Measurements from ENCODE around the gene CTSE. TPM values are rescaled to one million over a fixed set of nuclear protein-coding genes. Genes with fewer than 3 reads are reported as not detected.

CTSE gene
- total RNA-seq, 1 experiment from 2014 or later = 0.39 TPM

- Histone ChIP-seq H3K27me3 (replicated peaks; ENCODE audit: insufficient read depth, low read depth, low read length, poor library complexity) (no peaks in the 10 kb centered on the region), H3K36me3 (ENCODE audit: insufficient read depth, low read length, poor library complexity, severe bottlenecking) (no peaks in the 10 kb centered on the region), H3K9me3 (ENCODE audit: low read depth, low read length, poor library complexity, severe bottlenecking) (no peaks in the 10 kb centered on the region), H3K4me3 (ENCODE audit: low read depth, low read length, poor library complexity, severe bottlenecking) (no peak overlapping the region), H3K4me1 (ENCODE audit: insufficient read depth, low read length, poor library complexity, severe bottlenecking) (no peaks in the 10 kb centered on the region), H3K27ac (ENCODE audit: low read depth, low read length, poor library complexity, severe bottlenecking) (no peak overlapping the region)
- ChIA-PET CTCF (interaction anchor here (5.0 kb wide), 1 partner anchor 124 kb away, joined by 47 read pairs; no protein-coding TSS in a partner anchor), POLR2A (ENCODE audit: low non-redundant PET) (no interaction called here)
- no peak for DNase-seq (ENCODE audit: low spot score)
- intact Hi-C loops (cut with micrococcal nuclease; ENCODE audit: unreplicated experiment) = no loop called here
- TF ChIP-seq, protein P1, sequence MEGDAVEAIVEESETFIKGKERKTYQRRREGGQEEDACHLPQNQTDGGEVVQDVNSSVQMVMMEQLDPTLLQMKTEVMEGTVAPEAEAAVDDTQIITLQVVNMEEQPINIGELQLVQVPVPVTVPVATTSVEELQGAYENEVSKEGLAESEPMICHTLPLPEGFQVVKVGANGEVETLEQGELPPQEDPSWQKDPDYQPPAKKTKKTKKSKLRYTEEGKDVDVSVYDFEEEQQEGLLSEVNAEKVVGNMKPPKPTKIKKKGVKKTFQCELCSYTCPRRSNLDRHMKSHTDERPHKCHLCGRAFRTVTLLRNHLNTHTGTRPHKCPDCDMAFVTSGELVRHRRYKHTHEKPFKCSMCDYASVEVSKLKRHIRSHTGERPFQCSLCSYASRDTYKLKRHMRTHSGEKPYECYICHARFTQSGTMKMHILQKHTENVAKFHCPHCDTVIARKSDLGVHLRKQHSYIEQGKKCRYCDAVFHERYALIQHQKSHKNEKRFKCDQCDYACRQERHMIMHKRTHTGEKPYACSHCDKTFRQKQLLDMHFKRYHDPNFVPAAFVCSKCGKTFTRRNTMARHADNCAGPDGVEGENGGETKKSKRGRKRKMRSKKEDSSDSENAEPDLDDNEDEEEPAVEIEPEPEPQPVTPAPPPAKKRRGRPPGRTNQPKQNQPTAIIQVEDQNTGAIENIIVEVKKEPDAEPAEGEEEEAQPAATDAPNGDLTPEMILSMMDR (conservative IDR thresholded peaks at IDR 0.05; ENCODE audit: low read depth, low read length) = no peak
- no peak for TF ChIP-seq EZH2 (IDR thresholded peaks at IDR 0.05; ENCODE audit: borderline replicate concordance, low read depth, low read length, poor library complexity, severe bottlenecking)
- no TSS peak for BruUV-seq (replicated peaks)
Observed at GRCh38 chr1:205981257-205981656, 42.4 kb downstream of the CTSE start.

DNA sequence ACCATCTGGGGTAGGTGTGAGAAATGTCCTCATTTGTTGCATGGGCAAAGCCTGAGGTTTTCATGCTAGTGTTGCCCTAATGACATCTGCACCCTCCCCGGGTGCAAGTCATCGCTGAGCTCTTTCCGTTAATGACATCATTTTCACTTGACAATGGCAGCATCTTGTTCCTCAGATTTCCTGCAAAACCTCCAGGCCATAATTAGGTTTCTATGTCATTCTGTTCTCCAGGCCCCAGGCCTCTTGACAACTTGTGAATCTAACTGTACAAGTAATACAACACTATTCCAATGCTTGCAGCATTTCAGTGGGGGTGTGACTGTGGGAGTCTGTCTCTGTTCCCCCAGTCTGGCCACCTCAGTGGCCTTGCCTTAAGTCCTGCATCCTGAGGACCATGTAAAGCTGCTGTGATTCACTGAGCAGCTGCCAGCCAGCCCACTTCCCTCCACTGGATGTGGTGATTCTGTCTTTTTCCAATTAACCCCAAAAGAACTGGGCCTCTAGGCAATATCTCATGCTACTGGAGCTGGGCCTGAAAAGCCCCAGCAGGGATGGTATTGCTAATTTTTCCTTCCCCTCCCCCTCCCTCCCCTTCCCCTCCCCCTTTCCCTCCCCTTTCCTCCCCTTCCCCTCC, 43.3 kb downstream of the CTSE start:
- Histone ChIP-seq H3K27me3 (replicated peaks; ENCODE audit: insufficient read depth, low read depth, low read length, poor library complexity) (no peaks in the 10 kb centered on the region), H3K4me3 (ENCODE audit: low read depth, low read length, poor library complexity, severe bottlenecking) (no peak overlapping the region), H3K27ac (ENCODE audit: low read depth, low read length, poor library complexity, severe bottlenecking) (no peak overlapping the region), H3K36me3 (ENCODE audit: insufficient read depth, low read length, poor library complexity, severe bottlenecking) (no peaks in the 10 kb centered on the region), H3K4me1 (ENCODE audit: insufficient read depth, low read length, poor library complexity, severe bottlenecking) (no peaks in the 10 kb centered on the region), H3K9me3 (ENCODE audit: low read depth, low read length, poor library complexity, severe bottlenecking) (no peaks in the 10 kb centered on the region)
- ChIA-PET POLR2A (ENCODE audit: low non-redundant PET) (no interaction called here), CTCF (no interaction called here)
- TF ChIP-seq, protein P1 (conservative IDR thresholded peaks at IDR 0.05; ENCODE audit: low read depth, low read length) = no peak
- TF ChIP-seq EZH2 (IDR thresholded peaks at IDR 0.05; ENCODE audit: borderline replicate concordance, low read depth, low read length, poor library complexity, severe bottlenecking) = no peak
- intact Hi-C loops (cut with micrococcal nuclease; ENCODE audit: unreplicated experiment) = no loop called here
- BruUV-seq (replicated peaks) = no TSS peak
- DNase-seq (ENCODE audit: low spot score) = no peak

DNA sequence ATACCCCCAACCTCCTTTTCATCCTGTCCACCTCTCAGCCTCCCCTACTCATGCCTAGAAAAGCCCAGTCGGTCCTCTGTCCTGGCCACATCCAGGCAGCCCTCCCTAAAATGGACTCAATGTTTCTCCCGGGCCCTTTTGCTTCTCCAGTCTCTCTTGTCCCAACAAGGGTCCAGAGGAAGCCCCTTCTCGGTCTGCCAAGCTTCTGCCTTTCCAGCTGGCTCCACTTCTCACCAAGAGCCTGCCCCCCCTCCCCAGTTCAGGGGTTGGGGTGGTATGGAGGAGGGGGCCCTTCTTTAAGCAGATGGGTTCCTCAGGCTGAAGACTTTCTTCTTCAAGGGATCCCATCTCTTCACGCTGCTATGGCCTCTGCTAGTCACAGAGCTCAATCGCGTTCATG, 44.4 kb downstream of the CTSE start:
- Histone ChIP-seq H3K27me3 (replicated peaks; ENCODE audit: insufficient read depth, low read depth, low read length, poor library complexity) (no peaks in the 10 kb centered on the region), H3K9me3 (ENCODE audit: low read depth, low read length, poor library complexity, severe bottlenecking) (no peaks in the 10 kb centered on the region), H3K4me3 (ENCODE audit: low read depth, low read length, poor library complexity, severe bottlenecking) (no peak overlapping the region), H3K4me1 (ENCODE audit: insufficient read depth, low read length, poor library complexity, severe bottlenecking) (no peaks in the 10 kb centered on the region), H3K27ac (ENCODE audit: low read depth, low read length, poor library complexity, severe bottlenecking) (no peak overlapping the region), H3K36me3 (ENCODE audit: insufficient read depth, low read length, poor library complexity, severe bottlenecking) (no peaks in the 10 kb centered on the region)
- no peak for DNase-seq (ENCODE audit: low spot score)
- intact Hi-C loops (cut with micrococcal nuclease; ENCODE audit: unreplicated experiment) = no loop called here
- TF ChIP-seq, protein P1 (conservative IDR thresholded peaks at IDR 0.05; ENCODE audit: low read depth, low read length) = no peak
- TF ChIP-seq EZH2 (IDR thresholded peaks at IDR 0.05; ENCODE audit: borderline replicate concordance, low read depth, low read length, poor library complexity, severe bottlenecking) = no peak
- ChIA-PET POLR2A (ENCODE audit: low non-redundant PET) (no interaction called here), CTCF (interaction anchor here (4.1 kb wide), 1 partner anchor 60 kb away, joined by 115 read pairs; no protein-coding TSS in a partner anchor)
- BruUV-seq (replicated peaks) = no TSS peak

Data from A673 (cell line).